Neural cell (in vitro differentiated cells): Measurements from ENCODE around the gene PLXNA3. TPM values are rescaled to one million over a fixed set of nuclear protein-coding genes. Genes with fewer than 3 reads are reported as not detected.

Source experiments
- H2AFZ ChIP-seq: fragments of 200-600, 300-800 bp; sonication (generic), shearing (Covaris generic); 2 replicates; pipeline ENCODE4 v1.6.0; 2014; ENCODE audit warnings: low read depth, mild to moderate bottlenecking, antibody characterized with exemption, low read length, moderate library complexity
- H3F3A ChIP-seq: fragments of 200-600 bp; shearing (Covaris generic); 2 replicates; pipeline ENCODE4 v1.6.1; 2016; ENCODE audit warnings: mild to moderate bottlenecking, moderate library complexity, mixed read lengths, antibody characterized with exemption, low read length; ENCODE audit not compliant: insufficient read depth, poor library complexity, severe bottlenecking
- H3K27ac ChIP-seq: fragments of 200-600, 300-800 bp; sonication (generic), shearing (Covaris generic); 2 replicates; pipeline ENCODE4 v1.5.1; 2014; ENCODE audit warnings: mild to moderate bottlenecking, low read length, moderate library complexity
- H3K27me3 ChIP-seq: fragments of 300-800, 200-600 bp; sonication (generic), shearing (Covaris generic); 2 replicates; pipeline ENCODE4 v1.6.0; 2014; ENCODE audit warnings: mild to moderate bottlenecking, low read depth, low read length, moderate library complexity; ENCODE audit not compliant: insufficient read depth
- H3K36me3 ChIP-seq: fragments of 300-800, 200-600 bp; sonication (generic), shearing (Covaris generic); 2 replicates; pipeline ENCODE4 v1.5.1; 2014; ENCODE audit warnings: mild to moderate bottlenecking, antibody characterized with exemption, low read length, moderate library complexity; ENCODE audit not compliant: insufficient read depth
- H3K4me2 ChIP-seq: fragments of 300-800, 200-600 bp; sonication (generic), shearing (Covaris generic); 2 replicates; pipeline ENCODE4 v1.6.0; 2014; ENCODE audit warnings: mild to moderate bottlenecking, low read length
- H3K4me3 ChIP-seq: fragments of 300-800, 200-600 bp; sonication (generic), shearing (Covaris generic); 2 replicates; pipeline ENCODE4 v1.5.1; 2014; ENCODE audit warnings: mild to moderate bottlenecking, low read length, moderate library complexity
- H3K79me2 ChIP-seq: fragments of 200-600 bp; shearing (Covaris generic); replicated peaks from 2 replicates; pipeline ENCODE4 v1.6.0; 2014; ENCODE audit warnings: mild to moderate bottlenecking, low read length, moderate library complexity; ENCODE audit not compliant: insufficient read depth
- H3K9ac ChIP-seq: fragments of 300-800, 200-600 bp; sonication (generic), shearing (Covaris generic); 2 replicates; pipeline ENCODE4 v1.6.1; 2016; ENCODE audit warnings: mild to moderate bottlenecking, low read length, mixed read lengths
- H3K9me2 ChIP-seq: fragments of 200-600 bp; shearing (Covaris generic); 2 replicates; pipeline ENCODE4 v1.6.1; 2016; ENCODE audit warnings: mild to moderate bottlenecking, low read length, mixed read lengths; ENCODE audit not compliant: insufficient read depth
- H3K9me3 ChIP-seq: fragments of 200-600, 300-800 bp; sonication (generic), shearing (Covaris generic); 2 replicates; pipeline ENCODE4 v1.6.1; 2016; ENCODE audit warnings: mild to moderate bottlenecking, mixed run types, low read length, moderate library complexity, mixed read lengths
- H4K20me1 ChIP-seq: fragments of 200-600 bp; shearing (Covaris generic); 2 replicates; pipeline ENCODE4 v1.6.1; 2016; ENCODE audit warnings: mild to moderate bottlenecking, mixed run types; ENCODE audit not compliant: insufficient read depth
- EP300 ChIP-seq: fragments of 450-650 bp; conservative IDR thresholded peaks from 2 replicates; pipeline ENCODE4 v1.6.1; 2014; ENCODE audit warnings: antibody characterized with exemption, mild to moderate bottlenecking, moderate library complexity; ENCODE audit not compliant: poor library complexity, severe bottlenecking
- EZH2 ChIP-seq: fragments of 200-600, 300-800 bp; shearing (Covaris generic), sonication (generic); IDR thresholded peaks from 2 replicates; pipeline ENCODE4 v1.6.1; 2014; ENCODE audit warnings: antibody characterized with exemption, low read length, borderline replicate concordance, mild to moderate bottlenecking; ENCODE audit not compliant: insufficient read depth, poor library complexity, severe bottlenecking
- MXI1 ChIP-seq: fragments of 450-650 bp; conservative IDR thresholded peaks from 2 replicates; pipeline ENCODE4 v1.6.1; 2014; ENCODE audit warnings: antibody characterized with exemption, mild to moderate bottlenecking; ENCODE audit not compliant: poor library complexity, severe bottlenecking
- POLR2AphosphoS5 ChIP-seq: IDR thresholded peaks from 2 replicates; pipeline ENCODE4 v1.6.1; 2012
- RAD21 ChIP-seq: fragments of 450-650 bp; conservative IDR thresholded peaks from 2 replicates; pipeline ENCODE4 v1.6.1; 2014; ENCODE audit warnings: antibody characterized with exemption, mild to moderate bottlenecking, moderate library complexity
- REST ChIP-seq: IDR thresholded peaks from 2 replicates; pipeline ENCODE4 v1.6.1; 2012; ENCODE audit warnings: borderline replicate concordance
- SMC3 ChIP-seq: fragments of 450-650 bp; conservative IDR thresholded peaks from 2 replicates; pipeline ENCODE4 v1.6.1; 2014; ENCODE audit warnings: antibody characterized with exemption, mild to moderate bottlenecking, moderate library complexity; ENCODE audit not compliant: poor library complexity
- TAF1 ChIP-seq: IDR thresholded peaks from 2 replicates; pipeline ENCODE4 v1.6.1; 2012; ENCODE audit warnings: low read depth
- polyA plus RNA-seq: library from polyadenylated mRNA; depleted of rRNA; stranded (reverse); fragments of >200 nt; gene quantifications from 2 replicates; pipeline ENCODE4 v1.2.3, GENCODE V29; 2014
- TF ChIP-seq, protein P1 (sequence below): fragments of 450-650 bp; IDR thresholded peaks from 2 replicates; pipeline ENCODE4 v1.5.1; 2014; ENCODE audit warnings: antibody characterized with exemption, mild to moderate bottlenecking, moderate library complexity; ENCODE audit not compliant: poor library complexity, severe bottlenecking

The PLXNA3 gene
- polyA plus RNA-seq, 1 donor from 2014 or later: 17.2 TPM

DNA sequence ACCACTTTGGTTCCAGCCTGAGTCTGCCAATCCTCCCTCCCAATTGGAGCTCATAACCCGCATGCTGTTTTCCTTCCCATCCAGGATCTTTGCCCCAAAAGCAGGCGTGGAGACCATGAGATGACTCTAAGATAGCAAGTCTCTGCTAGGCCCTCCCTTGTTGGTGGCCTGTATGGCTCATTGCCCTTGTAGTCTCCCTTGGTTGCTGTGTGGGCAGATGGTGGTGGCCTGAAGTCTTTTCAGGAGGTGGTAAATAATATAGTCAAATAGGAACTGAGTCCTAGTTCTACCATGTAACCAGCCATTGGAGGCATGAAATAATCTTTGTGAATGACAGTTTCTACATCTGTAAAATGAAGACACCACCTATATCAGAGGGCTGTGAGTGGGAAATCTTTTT is 28.4 kb upstream of the PLXNA3 start:
- no peak overlapping the region for H3K27ac ChIP-seq
- H3F3A ChIP-seq: no peaks in the 10 kb centered on the region
- peak overlapping the region; percentile 77 for H3K4me3 ChIP-seq
- H3K36me3 ChIP-seq: no peaks in the 10 kb centered on the region
- no peak for TF ChIP-seq RAD21
- no peak for TF ChIP-seq TAF1
- no peak for TF ChIP-seq EZH2
- no peak for TF ChIP-seq EP300
- TF ChIP-seq, protein P1, sequence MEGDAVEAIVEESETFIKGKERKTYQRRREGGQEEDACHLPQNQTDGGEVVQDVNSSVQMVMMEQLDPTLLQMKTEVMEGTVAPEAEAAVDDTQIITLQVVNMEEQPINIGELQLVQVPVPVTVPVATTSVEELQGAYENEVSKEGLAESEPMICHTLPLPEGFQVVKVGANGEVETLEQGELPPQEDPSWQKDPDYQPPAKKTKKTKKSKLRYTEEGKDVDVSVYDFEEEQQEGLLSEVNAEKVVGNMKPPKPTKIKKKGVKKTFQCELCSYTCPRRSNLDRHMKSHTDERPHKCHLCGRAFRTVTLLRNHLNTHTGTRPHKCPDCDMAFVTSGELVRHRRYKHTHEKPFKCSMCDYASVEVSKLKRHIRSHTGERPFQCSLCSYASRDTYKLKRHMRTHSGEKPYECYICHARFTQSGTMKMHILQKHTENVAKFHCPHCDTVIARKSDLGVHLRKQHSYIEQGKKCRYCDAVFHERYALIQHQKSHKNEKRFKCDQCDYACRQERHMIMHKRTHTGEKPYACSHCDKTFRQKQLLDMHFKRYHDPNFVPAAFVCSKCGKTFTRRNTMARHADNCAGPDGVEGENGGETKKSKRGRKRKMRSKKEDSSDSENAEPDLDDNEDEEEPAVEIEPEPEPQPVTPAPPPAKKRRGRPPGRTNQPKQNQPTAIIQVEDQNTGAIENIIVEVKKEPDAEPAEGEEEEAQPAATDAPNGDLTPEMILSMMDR: no peak
- no peak for TF ChIP-seq SMC3
- no peak for TF ChIP-seq POLR2AphosphoS5
- no peak for TF ChIP-seq MXI1
- no peak for TF ChIP-seq REST
- H3K4me2 ChIP-seq: peak overlapping the region; percentile 80
- no peaks in the 10 kb centered on the region for H3K9me3 ChIP-seq
- H3K79me2 ChIP-seq: peaks cover 12% of the 10 kb centered on the region
- no peak overlapping the region for H2AFZ ChIP-seq
- H3K9me2 ChIP-seq: no peaks in the 10 kb centered on the region
- H3K9ac ChIP-seq: no peak overlapping the region
- no peaks in the 10 kb centered on the region for H3K27me3 ChIP-seq
- H4K20me1 ChIP-seq: no peaks in the 10 kb centered on the region

- no peaks in the 10 kb centered on the region for H3K9me3 ChIP-seq
- H3K9ac ChIP-seq: no peak overlapping the region
- peak overlapping the region; percentile 30 for H3K4me3 ChIP-seq
- H3K27me3 ChIP-seq: no peaks in the 10 kb centered on the region
- TF ChIP-seq EP300 (no peak), RAD21 (no peak), REST (no peak), EZH2 (no peak), POLR2AphosphoS5 (no peak), MXI1 (no peak), SMC3 (no peak), TAF1 (no peak)
- TF ChIP-seq, protein P1: no peak
- H3F3A ChIP-seq: no peaks in the 10 kb centered on the region
- H3K27ac ChIP-seq: no peak overlapping the region
- no peak overlapping the region for H2AFZ ChIP-seq
- peaks cover 12% of the 10 kb centered on the region for H3K79me2 ChIP-seq
- no peak overlapping the region for H3K4me2 ChIP-seq
- H4K20me1 ChIP-seq: no peaks in the 10 kb centered on the region
- no peaks in the 10 kb centered on the region for H3K36me3 ChIP-seq
- H3K9me2 ChIP-seq: no peaks in the 10 kb centered on the region
These were observed 27.6 kb upstream of the PLXNA3 start for GRCh38 chrX:154430479-154430878.
